ENCODE measurements around the gene COL23A1.

- TF ChIP-seq, protein P1, sequence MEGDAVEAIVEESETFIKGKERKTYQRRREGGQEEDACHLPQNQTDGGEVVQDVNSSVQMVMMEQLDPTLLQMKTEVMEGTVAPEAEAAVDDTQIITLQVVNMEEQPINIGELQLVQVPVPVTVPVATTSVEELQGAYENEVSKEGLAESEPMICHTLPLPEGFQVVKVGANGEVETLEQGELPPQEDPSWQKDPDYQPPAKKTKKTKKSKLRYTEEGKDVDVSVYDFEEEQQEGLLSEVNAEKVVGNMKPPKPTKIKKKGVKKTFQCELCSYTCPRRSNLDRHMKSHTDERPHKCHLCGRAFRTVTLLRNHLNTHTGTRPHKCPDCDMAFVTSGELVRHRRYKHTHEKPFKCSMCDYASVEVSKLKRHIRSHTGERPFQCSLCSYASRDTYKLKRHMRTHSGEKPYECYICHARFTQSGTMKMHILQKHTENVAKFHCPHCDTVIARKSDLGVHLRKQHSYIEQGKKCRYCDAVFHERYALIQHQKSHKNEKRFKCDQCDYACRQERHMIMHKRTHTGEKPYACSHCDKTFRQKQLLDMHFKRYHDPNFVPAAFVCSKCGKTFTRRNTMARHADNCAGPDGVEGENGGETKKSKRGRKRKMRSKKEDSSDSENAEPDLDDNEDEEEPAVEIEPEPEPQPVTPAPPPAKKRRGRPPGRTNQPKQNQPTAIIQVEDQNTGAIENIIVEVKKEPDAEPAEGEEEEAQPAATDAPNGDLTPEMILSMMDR (IDR thresholded peaks at IDR 0.05) = peak in 2 of 4 experiments; percentile 47
- TF ChIP-seq POLR2AphosphoS5 (IDR thresholded peaks at IDR 0.05) (no peak), EP300 (IDR thresholded peaks at IDR 0.05) (no peak)
Measured at GRCh38 chr5:178589180-178590140, 733 bp downstream of the COL23A1 start.

Data from gastroesophageal sphincter (tissue), 3 donors.